ENCODE results near the gene PRLHR. TPM values are rescaled to one million over a fixed set of nuclear protein-coding genes. Genes with fewer than 3 reads are reported as not detected.

The PRLHR gene
- total RNA-seq, 2 donors from 2014 or later = not detected

GRCh38 chr10:118570591-118570990 is 24.9 kb downstream of the PRLHR start:
- no peak overlapping the region for H3K27ac Mint-ChIP-seq
- DNase-seq (ENCODE audit: low spot score in 2 of 2) (no peak), ATAC-seq (no peak)
- H3K9me3 Mint-ChIP-seq = no peaks in the 10 kb centered on the region
- no peaks in the 10 kb centered on the region for H3K36me3 Mint-ChIP-seq

- Mint-ChIP-seq H3K27ac (no peak overlapping the region), H3K9me3 (no peaks in the 10 kb centered on the region), H3K36me3 (no peaks in the 10 kb centered on the region)
- ATAC-seq (no peak), DNase-seq (ENCODE audit: low spot score in 2 of 2) (no peak)
These were observed 25.6 kb downstream of the PRLHR start for GRCh38 chr10:118569882-118570252.

DNA sequence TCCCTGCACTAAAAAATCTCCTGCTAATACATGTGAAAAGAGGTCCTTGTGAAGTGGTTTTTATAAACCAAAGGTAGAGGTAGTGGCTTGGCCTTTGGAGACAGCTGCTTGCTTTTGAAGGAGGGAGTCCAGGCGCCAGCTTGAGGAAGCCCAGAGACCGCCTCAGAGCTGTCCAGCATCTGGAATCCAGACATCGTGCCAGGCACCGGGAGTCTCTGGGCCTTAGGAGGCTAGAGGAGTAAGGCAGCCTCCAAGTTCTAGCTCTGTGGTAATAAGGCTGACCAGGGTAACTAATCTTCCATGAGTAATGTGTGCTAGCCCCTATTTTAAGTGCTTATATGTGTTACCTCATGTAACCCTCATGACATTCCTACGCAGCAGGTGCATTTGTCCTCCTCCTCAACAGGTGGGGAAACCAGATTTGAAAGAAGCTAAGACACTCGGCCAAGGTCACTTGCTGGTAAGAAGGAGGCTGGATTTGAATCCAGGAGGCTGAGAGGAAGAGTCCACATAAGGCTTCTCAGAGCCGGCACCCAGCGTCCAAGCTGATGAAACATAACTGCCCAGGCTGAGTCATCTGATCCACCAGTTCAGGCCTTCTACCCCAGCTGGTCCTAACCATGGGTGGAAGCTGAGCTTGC is 26.1 kb downstream of the PRLHR start:
- ATAC-seq (no peak), DNase-seq (ENCODE audit: low spot score in 2 of 2) (no peak)
- Mint-ChIP-seq H3K9me3 (no peaks in the 10 kb centered on the region), H3K27ac (no peak overlapping the region), H3K36me3 (no peaks in the 10 kb centered on the region)

DNA sequence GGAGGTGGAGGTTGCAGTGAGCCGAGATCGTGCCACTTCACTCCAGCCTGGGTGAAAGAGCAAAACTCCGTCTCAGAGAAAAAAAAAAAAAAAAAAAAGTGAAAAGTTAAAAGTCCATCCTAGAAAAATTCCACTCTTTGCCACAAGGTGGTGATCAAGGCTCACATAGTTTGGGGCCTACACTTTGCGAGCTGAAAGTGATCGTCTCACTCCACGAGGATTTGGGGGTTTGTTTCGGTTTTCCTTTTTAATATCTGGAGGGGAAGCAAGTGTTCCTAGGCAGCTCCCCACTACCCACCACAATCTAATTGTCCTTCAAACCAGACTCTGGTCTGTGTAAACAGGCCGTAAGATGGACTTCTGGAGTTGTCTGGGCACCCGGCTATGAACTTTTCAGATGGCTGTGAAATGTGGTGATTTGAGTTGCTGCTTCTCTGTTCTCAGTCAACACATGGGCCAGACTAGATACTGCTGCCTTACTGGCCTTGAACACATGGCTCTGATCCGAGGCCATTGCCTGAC is 27.1 kb downstream of the PRLHR start:
- H3K9me3 Mint-ChIP-seq = no peaks in the 10 kb centered on the region
- no peaks in the 10 kb centered on the region for H3K36me3 Mint-ChIP-seq
- H3K27ac Mint-ChIP-seq = peak overlapping the region in 1 of 2 donors; percentile 77
- DNase-seq (ENCODE audit: low spot score in 2 of 2) (peak in 1 of 2 donors; percentile 66), ATAC-seq (peak; percentile 62 to 82)

DNA sequence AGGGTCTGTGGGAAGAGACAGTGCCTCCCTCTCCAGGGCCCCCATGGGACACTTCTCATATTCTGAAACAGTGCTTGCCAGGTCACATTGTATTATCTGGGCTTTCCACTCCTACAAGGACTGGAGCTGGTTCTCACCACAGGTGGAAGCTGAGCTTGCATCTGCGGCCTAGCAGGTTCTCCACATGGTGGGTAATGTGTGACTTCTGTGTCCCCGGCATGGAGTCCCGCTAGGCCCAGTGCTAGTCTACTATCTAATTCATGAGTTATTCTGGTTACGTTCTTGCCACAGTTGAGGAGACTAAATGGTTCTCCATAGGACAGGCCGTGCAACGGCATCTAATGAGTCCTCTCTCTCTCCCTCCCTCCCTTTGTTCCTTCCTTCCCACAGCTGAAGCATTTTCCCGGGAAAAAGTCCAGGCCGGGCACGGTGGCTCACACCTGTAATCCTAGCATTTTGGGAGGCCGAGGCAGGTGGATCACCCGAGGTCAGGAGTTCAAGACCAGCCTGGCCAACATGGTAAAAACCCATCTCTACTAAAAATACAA is 27.7 kb downstream of the PRLHR start:
- no peak overlapping the region for H3K27ac Mint-ChIP-seq
- no peak for DNase-seq (ENCODE audit: low spot score in 2 of 2)
- no peak for ATAC-seq
- H3K36me3 Mint-ChIP-seq = no peaks in the 10 kb centered on the region
- no peaks in the 10 kb centered on the region for H3K9me3 Mint-ChIP-seq

DNA sequence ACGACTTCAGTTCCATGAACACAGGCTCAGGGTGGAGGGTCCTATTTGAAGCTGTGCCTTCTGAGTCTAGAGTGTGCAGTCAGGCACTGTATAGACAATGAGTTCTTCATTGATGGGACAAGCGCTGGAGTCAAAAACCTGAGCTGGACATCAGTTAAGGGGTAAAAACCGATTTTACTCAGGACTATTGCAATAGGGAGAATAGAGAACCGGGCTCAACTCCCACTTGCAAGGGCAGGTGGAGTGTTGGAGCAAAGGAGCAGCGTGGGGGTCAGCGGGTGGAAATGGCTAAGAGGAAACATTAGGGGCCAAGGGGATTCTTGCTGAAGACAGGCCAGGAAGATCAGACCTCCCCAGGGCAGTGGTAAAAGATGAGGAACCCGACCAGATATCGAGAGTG is 28.5 kb downstream of the PRLHR start:
- ATAC-seq = no peak
- Mint-ChIP-seq H3K36me3 (no peaks in the 10 kb centered on the region), H3K9me3 (no peaks in the 10 kb centered on the region), H3K27ac (no peak overlapping the region)
- no peak for DNase-seq (ENCODE audit: low spot score in 2 of 2)

DNA sequence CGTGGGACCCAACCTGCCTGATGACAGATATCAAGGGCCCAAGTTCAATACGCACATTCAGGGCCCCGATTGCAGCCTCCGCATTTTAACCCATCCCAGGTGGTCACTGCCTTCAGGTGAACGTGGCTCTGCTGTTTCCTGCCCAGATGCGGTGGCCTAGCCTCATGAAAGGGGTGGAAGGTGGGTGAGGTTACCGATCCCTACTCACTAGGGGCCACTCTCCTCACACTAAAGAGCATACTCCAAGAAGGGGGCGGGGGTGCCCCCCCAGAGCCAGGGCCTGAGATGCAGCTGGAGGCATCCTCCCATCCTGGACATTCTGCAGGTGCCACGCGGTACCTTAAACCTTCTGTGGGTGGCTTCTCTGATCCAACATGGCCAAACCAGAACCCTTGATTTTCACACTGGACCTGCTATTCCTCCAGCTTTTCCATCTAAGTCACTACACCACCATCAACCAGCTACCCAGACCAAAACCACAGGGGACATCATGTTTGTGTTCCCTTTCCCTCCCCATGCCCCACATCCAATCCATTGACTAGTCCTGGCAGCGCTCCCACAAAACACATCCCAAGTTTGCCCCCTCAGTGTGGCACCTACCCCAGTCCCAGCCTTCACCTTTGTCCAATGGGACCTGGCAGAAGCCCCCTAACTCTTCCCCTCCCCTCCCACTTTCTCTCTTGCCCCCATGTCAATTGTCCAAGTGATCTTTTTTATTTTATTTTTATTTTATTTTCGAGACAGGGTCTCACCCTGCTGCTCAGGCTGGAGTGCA is 30.0 kb downstream of the PRLHR start:
- ATAC-seq = no peak
- Mint-ChIP-seq H3K9me3 (peaks cover 0 to 5% of the 10 kb centered on the region in 2 donors), H3K36me3 (peaks cover 0 to 6% of the 10 kb centered on the region in 2 donors), H3K27ac (no peak overlapping the region)
- DNase-seq (ENCODE audit: low spot score in 2 of 2) = no peak

- DNase-seq (ENCODE audit: low spot score in 2 of 2) (no peak), ATAC-seq (no peak)
- peaks cover 0 to 5% of the 10 kb centered on the region in 2 donors for H3K9me3 Mint-ChIP-seq
- peaks cover 0 to 6% of the 10 kb centered on the region in 2 donors for H3K36me3 Mint-ChIP-seq
- no peak overlapping the region for H3K27ac Mint-ChIP-seq
These were observed 30.8 kb downstream of the PRLHR start for GRCh38 chr10:118564652-118565051.

DNA sequence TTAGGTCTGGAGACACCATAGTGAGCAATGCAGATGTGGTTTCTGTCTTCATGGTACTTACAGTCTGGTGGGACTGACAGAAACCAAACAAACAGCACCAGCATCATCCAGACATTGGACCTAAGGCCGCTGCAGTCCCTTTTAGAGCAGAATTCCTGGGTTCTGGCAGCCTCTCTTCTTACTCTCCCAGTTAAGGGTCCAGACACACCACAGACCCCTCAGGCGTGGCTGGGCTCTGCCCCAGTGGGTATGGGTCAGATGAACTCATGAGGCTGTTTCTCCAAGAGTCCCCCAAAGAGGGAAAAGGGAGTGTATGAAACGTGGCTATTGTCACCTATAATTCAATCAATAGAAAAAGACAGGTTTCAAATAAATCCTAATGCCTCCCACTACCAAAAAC is 31.3 kb downstream of the PRLHR start:
- peaks cover 0 to 6% of the 10 kb centered on the region in 2 donors for H3K36me3 Mint-ChIP-seq
- ATAC-seq (no peak), DNase-seq (ENCODE audit: low spot score in 2 of 2) (no peak)
- no peak overlapping the region for H3K27ac Mint-ChIP-seq
- H3K9me3 Mint-ChIP-seq = peaks cover 0 to 5% of the 10 kb centered on the region in 2 donors

DNA sequence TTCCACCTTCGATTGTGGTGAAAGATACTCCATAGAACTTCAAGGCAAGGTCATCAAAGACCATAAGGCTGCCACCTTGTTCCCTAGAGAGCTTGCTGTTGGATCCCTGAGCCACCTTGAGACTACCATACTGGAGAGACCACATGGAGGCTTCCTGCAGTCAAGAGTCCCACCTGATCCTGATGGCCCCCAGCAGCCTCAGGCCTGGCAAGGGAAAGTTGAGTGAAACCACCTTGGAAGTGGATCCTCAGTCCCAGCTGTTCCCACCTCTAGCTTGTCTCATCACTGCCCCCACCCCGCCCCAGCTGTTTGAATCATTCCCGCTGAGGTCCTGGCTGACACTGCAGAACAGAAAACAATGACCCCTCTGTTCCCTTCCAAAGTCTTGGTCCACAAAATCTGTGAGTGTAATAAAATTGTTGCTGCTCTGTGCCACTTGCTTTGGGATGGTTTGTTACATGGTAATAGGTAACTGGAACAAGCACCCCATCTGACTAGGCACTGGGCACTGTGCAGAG is 32.0 kb downstream of the PRLHR start:
- ATAC-seq (no peak), DNase-seq (ENCODE audit: low spot score in 2 of 2) (no peak)
- H3K27ac Mint-ChIP-seq = no peak overlapping the region
- peaks cover 0 to 5% of the 10 kb centered on the region in 2 donors for H3K9me3 Mint-ChIP-seq
- peaks cover 0 to 6% of the 10 kb centered on the region in 2 donors for H3K36me3 Mint-ChIP-seq

- ATAC-seq = no peak
- H3K36me3 Mint-ChIP-seq = peaks cover 0 to 6% of the 10 kb centered on the region in 2 donors
- peaks cover 0 to 5% of the 10 kb centered on the region in 2 donors for H3K9me3 Mint-ChIP-seq
- DNase-seq (ENCODE audit: low spot score in 2 of 2) = no peak
- H3K27ac Mint-ChIP-seq = no peak overlapping the region
These were observed 32.6 kb downstream of the PRLHR start for GRCh38 chr10:118562851-118563250.

DNA sequence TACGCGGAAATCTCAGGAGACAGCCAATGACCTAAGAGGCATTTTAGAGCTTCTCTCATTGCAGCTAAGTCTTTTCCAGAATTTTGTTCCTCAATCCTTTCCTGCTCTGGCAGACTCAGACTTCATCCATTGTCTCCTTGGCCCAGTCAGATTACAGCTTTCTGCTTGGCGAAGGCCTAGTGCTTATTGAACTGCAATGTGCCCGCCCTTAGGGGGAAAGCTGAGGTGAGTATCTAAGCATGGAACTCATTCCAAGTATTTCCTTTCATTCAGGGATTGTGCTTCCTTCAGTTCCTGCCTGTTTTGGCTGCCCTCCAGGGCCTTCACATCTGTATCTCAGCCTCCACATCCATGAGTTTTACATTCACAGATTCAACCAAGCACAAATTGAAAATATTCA is 37.5 kb downstream of the PRLHR start:
- peaks cover 6 to 12% of the 10 kb centered on the region in 2 donors for H3K36me3 Mint-ChIP-seq
- H3K9me3 Mint-ChIP-seq = peaks cover 5 to 10% of the 10 kb centered on the region in 2 donors
- H3K27ac Mint-ChIP-seq = no peak overlapping the region
- DNase-seq (ENCODE audit: low spot score in 2 of 2) (no peak), ATAC-seq (no peak)

- Mint-ChIP-seq H3K27ac (no peak overlapping the region), H3K9me3 (peaks cover 4 to 5% of the 10 kb centered on the region in 2 donors), H3K36me3 (peaks cover 0 to 9% of the 10 kb centered on the region in 2 donors)
- ATAC-seq (no peak), DNase-seq (ENCODE audit: low spot score in 2 of 2) (no peak)
These were observed 43.8 kb downstream of the PRLHR start for GRCh38 chr10:118551535-118552100.

DNA sequence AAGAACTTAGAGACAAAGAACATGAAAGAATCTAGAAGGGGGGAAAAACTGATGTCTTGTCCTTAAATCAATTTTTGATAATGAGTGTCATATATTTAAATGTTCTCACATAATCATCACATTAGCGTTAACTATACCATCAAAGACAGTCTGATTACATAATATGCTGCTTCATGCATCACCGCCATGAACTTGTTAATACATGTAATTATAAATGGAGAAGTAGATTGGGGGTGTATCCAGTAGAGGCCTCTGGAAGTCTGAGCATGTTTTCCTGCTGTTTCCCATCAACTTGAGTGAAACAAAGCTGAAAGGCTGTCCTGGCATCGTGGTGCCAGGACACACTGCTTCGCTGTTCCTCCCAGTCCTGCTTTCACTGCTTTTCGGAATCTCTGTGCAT is 48.2 kb downstream of the PRLHR start:
- no peak overlapping the region for H3K27ac Mint-ChIP-seq
- H3K36me3 Mint-ChIP-seq = no peaks in the 10 kb centered on the region
- no peak for DNase-seq (ENCODE audit: low spot score in 2 of 2)
- no peak for ATAC-seq
- H3K9me3 Mint-ChIP-seq = no peaks in the 10 kb centered on the region

DNA sequence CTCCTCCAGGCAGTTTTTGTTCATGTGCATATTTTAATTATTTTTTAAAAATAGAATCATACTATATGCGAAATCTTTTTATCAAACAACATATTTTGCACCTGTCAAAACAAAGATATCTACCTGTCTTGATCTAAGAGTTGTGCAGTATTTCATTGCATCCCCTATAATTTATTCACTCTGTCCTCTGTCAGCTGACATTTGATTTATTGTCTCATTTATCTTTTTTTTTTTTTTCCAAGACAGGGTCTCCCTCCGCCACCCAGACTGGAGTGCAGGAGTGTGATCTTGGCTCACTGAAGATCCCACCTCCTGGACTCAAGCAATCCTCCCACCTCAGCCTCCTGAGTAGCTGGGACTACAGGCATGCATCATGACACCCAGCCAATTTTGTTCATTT is 49.0 kb downstream of the PRLHR start:
- H3K9me3 Mint-ChIP-seq = no peaks in the 10 kb centered on the region
- no peak for DNase-seq (ENCODE audit: low spot score in 2 of 2)
- ATAC-seq = no peak
- no peaks in the 10 kb centered on the region for H3K36me3 Mint-ChIP-seq
- H3K27ac Mint-ChIP-seq = no peak overlapping the region

- Mint-ChIP-seq H3K36me3 (no peaks in the 10 kb centered on the region), H3K9me3 (no peaks in the 10 kb centered on the region), H3K27ac (no peak overlapping the region)
- DNase-seq (ENCODE audit: low spot score in 2 of 2) (no peak), ATAC-seq (no peak)
These were observed 50.1 kb downstream of the PRLHR start for GRCh38 chr10:118545381-118545780.

GRCh38 chr10:118544401-118544948 is 51.0 kb downstream of the PRLHR start:
- DNase-seq (ENCODE audit: low spot score in 2 of 2) (no peak), ATAC-seq (no peak)
- H3K27ac Mint-ChIP-seq = no peak overlapping the region
- H3K36me3 Mint-ChIP-seq = no peaks in the 10 kb centered on the region
- H3K9me3 Mint-ChIP-seq = no peaks in the 10 kb centered on the region

Data from activated naive CD4-positive, alpha-beta T cell treated with anti-CD3 and anti-CD28 coated beads, Interleukin-2, amount 50 U/mL, for 72 hours (primary cell).